IPS DF 6.9 (cell line): ENCODE measurements around the gene CSHL1.

Experiments used
- DNase-seq: peaks from one replicate; pipeline ENCODE4 v3.0.0-alpha.2; 2013; ENCODE audit warnings: low read depth, low spot score
- H3K27ac ChIP-seq: one replicate; pipeline ENCODE4 v1.5.1; 2013; ENCODE audit warnings: low read length, control low read depth
- H3K27me3 ChIP-seq: 2 replicates; pipeline ENCODE4 v1.6.1; 2013; ENCODE audit warnings: mild to moderate bottlenecking, low read length; ENCODE audit not compliant: control insufficient read depth, insufficient read depth
- H3K36me3 ChIP-seq: 2 replicates; pipeline ENCODE4 v1.6.1; 2013; ENCODE audit warnings: low read length; ENCODE audit not compliant: control insufficient read depth, insufficient read depth
- H3K4me1 ChIP-seq: 2 replicates; pipeline ENCODE4 v1.6.1; 2013; ENCODE audit warnings: low read length; ENCODE audit not compliant: control insufficient read depth, insufficient read depth
- H3K4me3 ChIP-seq: 2 replicates; pipeline ENCODE4 v1.5.1; 2013; ENCODE audit warnings: mild to moderate bottlenecking, low read length
- H3K9me3 ChIP-seq: 2 replicates; pipeline ENCODE4 v1.6.1; 2013; ENCODE audit warnings: low read length, inconsistent platforms; ENCODE audit not compliant: control insufficient read depth, insufficient read depth
- WGBS: extraction: QIAGEN DNeasy Blood & Tissue Kit; methylation state at CpG from one replicate; pipeline ENCODE4 v1.1.7; 2013; ENCODE audit warnings: mixed read lengths, missing lambda C conversion rate; ENCODE audit not compliant: insufficient read length, insufficient coverage; 5-methylcytosine and 5-hydroxymethylcytosine counted together

The CSHL1 gene

GRCh38 chr17:63911041-63911635 lies at the start of gene CSHL1:
Gene CSHL1 (minus strand): TSS chr17:63911258. CDS start chr17:63911196, 62 bp downstream.
- Histone ChIP-seq H3K27me3 (no peaks in the 10 kb centered on the region), H3K9me3 (no peaks in the 10 kb centered on the region), H3K4me1 (peaks cover 3% of the 10 kb centered on the region; the same call in 1 of the 2 replicates), H3K4me3 (no peak within 1 kb of the TSS), H3K27ac (no peak within 1 kb of the TSS), H3K36me3 (no peaks in the 10 kb centered on the region)
- WGBS, result no CpG with 5 or more reads among the region's 15 CpGs
- DNase-seq, result no peak

- Histone ChIP-seq H3K4me3 (no peak overlapping the region), H3K27me3 (no peaks in the 10 kb centered on the region), H3K27ac (no peak overlapping the region), H3K9me3 (no peaks in the 10 kb centered on the region), H3K36me3 (no peaks in the 10 kb centered on the region), H3K4me1 (peaks cover 9% of the 10 kb centered on the region)
- DNase-seq, result no peak
- WGBS, result no CpG with 5 or more reads among the region's 7 CpGs
Observed at GRCh38 chr17:63960430-63960829, 49.4 kb upstream of the CSHL1 start.

DNA sequence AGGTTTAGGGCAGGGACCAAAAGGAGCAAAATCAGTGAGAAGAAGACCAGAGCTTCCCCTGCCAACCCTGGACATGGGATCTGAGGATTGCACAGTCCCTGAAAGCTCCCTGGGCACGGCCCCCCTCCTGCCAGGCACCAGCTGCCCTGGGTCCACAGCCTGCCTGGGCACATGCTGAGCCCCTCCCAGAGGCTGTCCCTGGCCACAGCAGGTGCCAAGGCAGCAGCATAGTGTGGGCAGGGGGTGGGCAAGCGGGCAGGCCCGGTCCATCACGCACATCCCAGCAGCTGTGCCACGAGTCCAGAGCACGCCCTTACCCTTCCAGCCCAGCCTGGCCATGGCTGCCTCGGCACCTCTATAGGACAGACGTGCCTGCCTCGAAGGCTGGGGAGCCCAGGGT lies 48.9 kb upstream of the CSHL1 start:
- Histone ChIP-seq H3K27ac (no peak overlapping the region), H3K9me3 (no peaks in the 10 kb centered on the region), H3K27me3 (no peaks in the 10 kb centered on the region), H3K4me3 (no peak overlapping the region), H3K36me3 (no peaks in the 10 kb centered on the region), H3K4me1 (peaks cover 9% of the 10 kb centered on the region)
- DNase-seq, result no peak
- WGBS, result no CpG with 5 or more reads among the region's 9 CpGs

DNA sequence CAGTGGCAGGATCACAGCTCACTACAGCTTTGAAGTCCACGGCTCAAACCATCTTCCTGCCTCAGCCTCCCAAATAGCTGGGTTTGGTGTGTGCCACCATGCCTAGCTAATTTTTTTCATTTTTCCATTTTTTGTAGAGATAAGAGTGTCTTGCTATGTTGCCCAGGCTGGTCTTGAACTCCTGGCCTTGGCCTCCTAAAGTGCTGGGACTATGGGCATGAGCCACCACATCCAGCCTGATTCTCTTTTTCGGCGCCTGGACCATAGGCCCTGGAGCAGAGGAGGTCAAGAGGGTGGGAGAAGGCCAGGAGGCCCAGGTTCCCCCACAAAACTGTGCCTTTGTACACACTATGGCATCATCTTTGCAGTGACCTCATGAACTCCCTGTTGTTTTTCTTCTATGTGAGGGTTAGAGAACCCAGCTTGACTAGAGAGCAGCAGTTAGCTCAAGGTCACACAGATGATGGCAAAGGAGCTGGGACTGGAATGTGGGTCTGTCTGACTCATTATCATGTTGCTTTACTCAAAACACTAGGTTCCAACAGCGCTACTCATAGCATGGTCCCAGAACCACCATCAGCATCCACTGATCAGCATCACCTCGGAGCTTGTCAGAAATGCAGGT lies 45.4 kb upstream of the CSHL1 start:
- no CpG with 5 or more reads among the region's 5 CpGs for WGBS

GRCh38 chr17:63955791-63956190 lies 44.7 kb upstream of the CSHL1 start:
- no CpG with 5 or more reads among the region's 4 CpGs for WGBS

More for the DNA sequence above, 45.4 kb upstream of the CSHL1 start:
- H3K27ac ChIP-seq, result no peak overlapping the region
- no peaks in the 10 kb centered on the region for H3K27me3 ChIP-seq
- H3K4me1 ChIP-seq, result peaks cover 5% of the 10 kb centered on the region
- H3K36me3 ChIP-seq, result no peaks in the 10 kb centered on the region
- no peaks in the 10 kb centered on the region for H3K9me3 ChIP-seq
- no peak for DNase-seq
- H3K4me3 ChIP-seq, result no peak overlapping the region

GRCh38 chr17:63955232-63955631 lies 44.2 kb upstream of the CSHL1 start:
- H3K4me3 ChIP-seq, result no peak overlapping the region
- WGBS, result no CpG with 5 or more reads among the region's 11 CpGs
- no peaks in the 10 kb centered on the region for H3K9me3 ChIP-seq
- no peaks in the 10 kb centered on the region for H3K36me3 ChIP-seq
- DNase-seq, result no peak
- no peak overlapping the region for H3K27ac ChIP-seq
- H3K4me1 ChIP-seq, result peaks cover 3% of the 10 kb centered on the region
- no peaks in the 10 kb centered on the region for H3K27me3 ChIP-seq

More at GRCh38 chr17:63955791-63956190, 44.7 kb upstream of the CSHL1 start:
- Histone ChIP-seq H3K4me1 (peaks cover 5% of the 10 kb centered on the region), H3K36me3 (no peaks in the 10 kb centered on the region), H3K27ac (no peak overlapping the region), H3K27me3 (no peaks in the 10 kb centered on the region), H3K9me3 (no peaks in the 10 kb centered on the region), H3K4me3 (no peak overlapping the region)
- DNase-seq, result no peak

DNA sequence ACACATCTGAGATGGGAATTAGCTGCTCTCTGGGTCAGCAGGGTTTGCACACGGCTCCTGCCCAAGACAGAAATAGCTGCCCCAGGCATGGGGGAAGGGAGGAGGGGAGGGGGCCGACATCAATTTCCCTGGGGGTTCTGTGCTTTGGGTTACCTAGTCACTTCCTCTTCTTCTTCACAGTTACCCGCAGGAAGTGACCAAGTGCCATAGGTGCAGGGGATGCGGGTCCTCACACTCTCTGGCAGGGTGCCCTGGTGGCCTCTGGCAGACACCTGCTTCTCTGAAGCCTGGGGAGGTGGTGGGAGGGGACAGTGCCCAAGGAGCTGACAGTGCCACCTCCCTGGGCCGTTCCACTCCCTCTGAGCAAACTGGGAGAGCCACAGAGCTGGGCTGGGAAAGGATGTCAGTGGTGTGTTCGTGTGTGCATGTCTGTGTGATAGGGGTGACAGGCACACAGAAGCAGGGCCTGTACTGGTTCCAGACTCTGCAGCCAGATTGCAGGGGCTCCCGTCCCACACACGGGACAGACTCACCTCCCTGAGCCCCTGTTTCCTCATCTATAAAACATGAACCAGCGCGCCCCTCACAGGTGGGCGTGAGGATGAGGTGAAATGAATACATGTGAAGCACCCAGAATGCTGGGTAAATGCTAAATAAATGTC lies 43.5 kb upstream of the CSHL1 start:
- WGBS, result no CpG with 5 or more reads among the region's 11 CpGs
- Histone ChIP-seq H3K4me1 (no peaks in the 10 kb centered on the region), H3K27me3 (no peaks in the 10 kb centered on the region), H3K36me3 (no peaks in the 10 kb centered on the region), H3K27ac (no peak overlapping the region), H3K4me3 (no peak overlapping the region), H3K9me3 (no peaks in the 10 kb centered on the region)
- no peak for DNase-seq

DNA sequence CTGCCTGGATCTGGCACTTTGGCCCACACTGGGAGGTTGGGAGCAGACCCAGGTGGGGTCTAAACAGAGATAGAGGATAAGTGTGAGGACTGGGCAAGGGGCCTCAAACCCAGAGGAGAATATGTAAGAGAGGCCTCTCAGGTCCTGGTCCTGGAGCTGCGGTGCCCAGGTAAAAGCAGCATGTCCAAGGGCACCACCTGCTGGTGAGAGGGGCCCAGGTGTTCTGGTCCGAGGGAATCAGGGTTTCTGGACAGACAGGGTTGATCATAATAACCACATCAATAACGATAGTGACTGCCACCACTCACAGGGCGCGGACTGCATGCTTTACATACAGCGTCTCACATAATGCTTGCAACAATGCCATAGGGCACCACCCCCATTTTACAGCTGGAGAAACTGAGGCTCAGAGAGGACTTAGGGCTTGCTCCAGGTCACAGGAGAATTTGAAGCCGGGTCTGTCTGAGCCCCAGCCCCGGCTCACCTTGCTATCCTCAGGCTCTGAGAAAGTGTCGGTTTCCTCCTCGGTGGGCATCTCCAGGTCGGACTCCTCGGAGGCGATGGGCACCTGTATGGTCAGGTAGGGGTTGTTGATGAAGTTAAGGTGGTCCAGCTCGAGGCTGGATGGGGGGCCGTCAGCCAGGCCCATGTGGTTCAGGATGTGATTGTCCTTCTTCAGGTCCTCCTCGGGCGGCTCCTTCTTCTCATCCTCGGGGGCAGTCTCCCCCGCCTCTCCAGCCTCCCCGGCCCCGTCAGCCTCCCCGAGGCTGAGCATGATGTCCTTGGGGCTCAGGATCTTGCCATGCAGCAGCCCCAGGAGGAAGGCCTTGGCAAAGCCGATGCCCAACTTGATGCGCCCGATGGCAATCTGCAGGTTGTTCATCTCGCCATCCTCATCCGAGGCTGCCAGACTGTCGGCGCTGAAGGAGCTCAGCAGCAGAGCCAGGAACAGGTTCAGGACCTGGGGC lies 40.2 kb upstream of the CSHL1 start:
- no CpG with 5 or more reads among the region's 29 CpGs for WGBS
- peaks cover 3% of the 10 kb centered on the region for H3K4me1 ChIP-seq
- DNase-seq, result no peak
- no peaks in the 10 kb centered on the region for H3K9me3 ChIP-seq
- H3K4me3 ChIP-seq, result no peak overlapping the region
- H3K27me3 ChIP-seq, result no peaks in the 10 kb centered on the region
- H3K36me3 ChIP-seq, result no peaks in the 10 kb centered on the region
- no peak overlapping the region for H3K27ac ChIP-seq

DNA sequence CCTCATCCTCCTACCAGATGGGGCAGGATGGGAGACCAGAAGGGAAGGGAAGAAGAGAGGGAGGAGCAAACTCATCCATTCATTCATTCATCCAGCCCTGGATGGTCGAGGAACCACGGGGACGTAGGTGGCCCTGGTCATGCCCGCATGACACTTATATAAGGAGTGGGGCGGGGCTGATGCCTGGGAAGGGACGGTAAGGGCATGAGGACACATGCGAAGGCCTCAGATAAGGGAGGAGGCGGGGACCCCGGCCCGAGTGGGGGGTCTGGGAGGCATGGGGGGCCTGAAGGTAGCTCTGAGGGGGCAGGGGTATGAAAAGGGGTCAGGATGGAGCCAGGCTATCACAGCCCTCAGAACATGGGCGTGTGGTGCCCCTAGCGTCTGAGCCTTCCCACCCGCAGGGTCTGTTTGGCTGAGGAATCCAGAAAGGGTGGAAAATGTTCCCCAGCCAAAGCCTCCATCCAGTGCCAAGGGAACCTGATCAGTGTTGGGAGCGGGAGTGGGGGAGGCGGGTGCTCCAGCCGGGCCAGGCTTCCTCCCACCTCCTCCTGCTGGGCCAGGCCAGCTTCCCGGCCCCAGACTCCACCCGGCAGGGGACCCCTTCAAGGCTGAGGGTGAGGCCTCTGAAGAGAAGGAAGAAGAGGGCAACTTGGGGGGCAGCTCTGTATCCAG lies 38.7 kb upstream of the CSHL1 start:
- Histone ChIP-seq H3K9me3 (no peaks in the 10 kb centered on the region), H3K36me3 (no peaks in the 10 kb centered on the region), H3K27ac (no peak overlapping the region), H3K4me3 (no peak overlapping the region), H3K4me1 (peaks cover 3% of the 10 kb centered on the region), H3K27me3 (no peaks in the 10 kb centered on the region)
- no peak for DNase-seq
- WGBS, result no CpG with 5 or more reads among the region's 18 CpGs

DNA sequence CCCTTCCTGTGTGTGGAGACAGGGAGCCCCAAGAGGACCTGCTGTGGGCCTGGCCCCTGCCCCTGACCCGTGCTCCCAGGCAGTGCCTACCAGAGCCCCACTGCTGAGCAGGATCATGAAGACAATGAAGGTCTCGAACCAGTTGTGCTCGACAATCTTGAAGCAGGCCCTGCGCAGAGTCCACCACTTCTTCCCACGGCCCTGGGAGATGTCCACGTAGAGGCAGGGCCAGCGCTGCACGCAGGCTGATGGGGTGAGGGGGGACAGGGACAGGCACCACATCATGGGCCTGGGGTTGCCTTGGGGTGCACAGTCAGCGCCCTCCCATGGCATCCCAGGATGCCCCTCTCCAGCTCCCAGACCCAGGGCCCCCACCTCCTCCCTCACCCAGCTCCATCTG lies 37.5 kb upstream of the CSHL1 start:
- DNase-seq, result no peak
- H3K4me1 ChIP-seq, result peaks cover 3% of the 10 kb centered on the region
- no peaks in the 10 kb centered on the region for H3K27me3 ChIP-seq
- no CpG with 5 or more reads among the region's 9 CpGs for WGBS
- H3K36me3 ChIP-seq, result no peaks in the 10 kb centered on the region
- no peak overlapping the region for H3K4me3 ChIP-seq
- H3K27ac ChIP-seq, result no peak overlapping the region
- no peaks in the 10 kb centered on the region for H3K9me3 ChIP-seq
